SU-DHL-6 (cell line): ENCODE data around the gene ENAM.

Experiments used
- EZH2phosphoT487 ChIP-seq: fragments of 200-600 bp; sonication (generic), shearing (Covaris generic); conservative IDR thresholded peaks from 2 replicates; pipeline ENCODE4 v1.6.1; 2018; ENCODE audit warnings: mild to moderate bottlenecking, antibody characterized with exemption, low read length, moderate library complexity, mixed read lengths
- TF ChIP-seq, protein P1 (sequence below): fragments of 200-600 bp; sonication (generic); IDR thresholded peaks from one replicate; pipeline ENCODE4 v1.5.1; 2017; ENCODE audit warnings: antibody characterized with exemption, mild to moderate bottlenecking, low read length, moderate library complexity; ENCODE audit not compliant: insufficient read depth, poor library complexity, severe bottlenecking

DNA sequence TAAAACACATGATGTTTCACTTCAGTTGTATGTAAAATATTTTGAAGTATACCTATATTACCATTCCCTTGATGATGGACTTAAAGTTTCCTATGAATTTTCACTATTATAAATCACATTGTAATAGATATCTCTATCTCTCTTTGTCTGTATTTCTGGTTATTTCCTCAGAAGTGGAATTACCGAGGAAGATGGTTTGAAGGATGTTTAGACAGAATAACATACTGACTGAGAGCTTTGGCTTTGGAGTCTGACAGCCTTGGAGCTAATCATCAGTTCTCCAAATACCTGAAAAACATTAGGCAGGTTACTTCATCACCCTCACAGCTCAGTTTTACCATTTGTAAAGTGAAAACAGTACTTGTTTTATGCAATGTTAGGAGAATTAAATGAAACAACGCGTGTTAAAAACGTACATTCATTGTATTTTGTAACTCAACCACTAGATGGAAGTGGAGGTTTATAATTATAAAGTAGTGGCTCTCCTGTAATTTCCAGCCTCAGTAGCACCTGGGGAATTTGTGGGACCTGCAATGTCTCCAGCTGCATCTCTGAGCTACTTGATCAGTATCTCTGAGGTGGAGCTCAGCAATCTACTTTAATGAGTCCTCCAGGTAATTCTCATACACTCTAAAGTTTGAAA lies 23.4 kb downstream of the ENAM start:
- no peak for TF ChIP-seq EZH2phosphoT487
- TF ChIP-seq, protein P1, sequence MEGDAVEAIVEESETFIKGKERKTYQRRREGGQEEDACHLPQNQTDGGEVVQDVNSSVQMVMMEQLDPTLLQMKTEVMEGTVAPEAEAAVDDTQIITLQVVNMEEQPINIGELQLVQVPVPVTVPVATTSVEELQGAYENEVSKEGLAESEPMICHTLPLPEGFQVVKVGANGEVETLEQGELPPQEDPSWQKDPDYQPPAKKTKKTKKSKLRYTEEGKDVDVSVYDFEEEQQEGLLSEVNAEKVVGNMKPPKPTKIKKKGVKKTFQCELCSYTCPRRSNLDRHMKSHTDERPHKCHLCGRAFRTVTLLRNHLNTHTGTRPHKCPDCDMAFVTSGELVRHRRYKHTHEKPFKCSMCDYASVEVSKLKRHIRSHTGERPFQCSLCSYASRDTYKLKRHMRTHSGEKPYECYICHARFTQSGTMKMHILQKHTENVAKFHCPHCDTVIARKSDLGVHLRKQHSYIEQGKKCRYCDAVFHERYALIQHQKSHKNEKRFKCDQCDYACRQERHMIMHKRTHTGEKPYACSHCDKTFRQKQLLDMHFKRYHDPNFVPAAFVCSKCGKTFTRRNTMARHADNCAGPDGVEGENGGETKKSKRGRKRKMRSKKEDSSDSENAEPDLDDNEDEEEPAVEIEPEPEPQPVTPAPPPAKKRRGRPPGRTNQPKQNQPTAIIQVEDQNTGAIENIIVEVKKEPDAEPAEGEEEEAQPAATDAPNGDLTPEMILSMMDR, result peak; percentile 17
